NOMO-1 treated with DMSO at 0.1 percent for 48 hours (cell line): Measurements from ENCODE around the gene NANS.

Source experiments
- DNase-seq: peaks from one replicate; lab custom pipeline; 2025; ENCODE audit not compliant: unreplicated experiment; lab: John Stamatoyannopoulos, UW

The NANS gene

GRCh38 chr9:98038958-98039357, 17.6 kb upstream of the NANS start:
- DNase-seq: no peak

GRCh38 chr9:98039607-98040017, 16.9 kb upstream of the NANS start:
- DNase-seq: no peak

GRCh38 chr9:98040212-98040611, 16.3 kb upstream of the NANS start:
- no peak for DNase-seq

GRCh38 chr9:98043915-98044314, 12.6 kb upstream of the NANS start:
- no peak for DNase-seq

DNA sequence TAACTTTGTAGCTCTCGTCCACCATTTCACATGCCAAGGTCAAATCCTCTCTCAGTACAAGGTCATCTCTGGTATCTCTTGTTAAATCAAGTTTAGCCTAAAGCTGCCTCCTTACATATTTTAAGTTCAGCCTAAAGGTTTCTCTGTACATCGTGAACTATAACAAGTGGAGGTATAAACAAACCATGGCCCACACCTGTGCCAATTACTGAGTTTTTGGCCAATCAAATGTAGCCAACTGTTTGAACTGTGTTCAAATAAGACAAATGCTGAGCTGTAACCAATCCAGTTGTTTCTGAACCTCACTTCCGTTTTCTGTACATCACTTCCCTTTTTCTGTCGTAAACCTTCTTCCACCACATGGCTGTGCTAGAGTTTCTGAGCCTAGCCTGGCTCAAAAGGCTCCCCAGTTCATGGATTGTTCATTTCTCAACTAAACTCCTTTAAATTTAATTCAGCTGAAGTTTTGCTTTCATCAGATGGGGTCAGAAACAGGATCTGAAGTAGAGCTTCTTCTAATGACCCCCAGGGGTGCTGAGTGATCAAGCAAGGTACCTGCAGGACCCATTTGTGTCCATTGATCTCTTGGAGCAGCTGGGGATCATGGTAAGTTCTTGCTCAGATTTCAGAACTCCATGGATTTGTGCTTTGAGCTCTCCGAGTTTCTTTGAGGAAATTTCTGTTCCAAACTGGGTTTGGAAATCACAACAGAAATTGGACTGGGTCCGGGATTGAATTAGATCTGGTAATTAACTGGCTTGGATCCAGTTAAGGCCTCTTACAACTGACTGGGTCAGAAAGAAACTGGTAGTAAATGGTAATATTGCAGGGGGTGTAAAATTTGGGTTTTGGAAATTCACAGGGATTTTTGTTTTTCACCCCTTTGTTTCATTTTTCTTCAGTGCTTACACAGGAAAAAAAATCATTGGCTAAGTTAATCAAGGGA, 11.0 kb upstream of the NANS start:
- DNase-seq: peak; percentile 97

DNA sequence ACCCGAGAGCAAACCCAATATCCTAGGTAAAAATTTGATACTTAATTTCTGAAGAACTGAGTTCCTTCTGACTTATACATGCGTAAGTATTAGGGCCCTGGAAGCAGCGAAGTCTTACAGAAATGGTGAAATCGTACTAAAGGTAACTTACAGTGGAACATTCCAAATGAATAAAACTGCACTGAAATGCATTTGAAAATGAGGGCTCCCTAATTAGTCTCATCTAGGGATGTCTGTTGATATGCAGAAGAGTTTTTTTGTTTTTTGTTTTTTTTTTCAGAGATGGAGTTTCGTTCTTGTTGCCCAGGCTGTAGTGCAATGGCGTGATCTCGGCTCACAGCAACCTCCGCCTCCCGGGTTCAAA, 10.4 kb upstream of the NANS start:
- DNase-seq: no peak

- no peak for DNase-seq
Observed at GRCh38 chr9:98047002-98047401, 9.5 kb upstream of the NANS start.

- no peak for DNase-seq
Observed at GRCh38 chr9:98049288-98050072, 7.1 kb upstream of the NANS start.

DNA sequence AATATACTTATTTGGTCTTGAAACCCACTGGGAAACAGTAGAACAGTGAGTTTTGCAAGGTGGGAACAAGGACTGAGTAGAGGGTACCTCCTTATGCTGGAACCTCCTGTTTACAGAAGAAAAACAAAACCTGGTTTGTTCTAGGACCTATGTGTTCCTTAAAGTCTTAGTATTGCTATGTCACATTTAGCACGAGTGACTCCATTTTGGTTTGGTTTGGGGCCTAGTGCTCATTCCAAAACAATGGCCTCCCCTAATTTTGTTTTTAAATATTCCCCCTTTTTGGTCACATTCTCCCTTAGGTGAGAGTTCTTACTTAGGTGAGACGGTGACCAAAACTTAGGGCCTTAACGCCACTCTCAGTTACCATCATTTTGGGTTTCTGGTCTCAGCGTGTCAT, 6.2 kb upstream of the NANS start:
- DNase-seq: no peak

DNA sequence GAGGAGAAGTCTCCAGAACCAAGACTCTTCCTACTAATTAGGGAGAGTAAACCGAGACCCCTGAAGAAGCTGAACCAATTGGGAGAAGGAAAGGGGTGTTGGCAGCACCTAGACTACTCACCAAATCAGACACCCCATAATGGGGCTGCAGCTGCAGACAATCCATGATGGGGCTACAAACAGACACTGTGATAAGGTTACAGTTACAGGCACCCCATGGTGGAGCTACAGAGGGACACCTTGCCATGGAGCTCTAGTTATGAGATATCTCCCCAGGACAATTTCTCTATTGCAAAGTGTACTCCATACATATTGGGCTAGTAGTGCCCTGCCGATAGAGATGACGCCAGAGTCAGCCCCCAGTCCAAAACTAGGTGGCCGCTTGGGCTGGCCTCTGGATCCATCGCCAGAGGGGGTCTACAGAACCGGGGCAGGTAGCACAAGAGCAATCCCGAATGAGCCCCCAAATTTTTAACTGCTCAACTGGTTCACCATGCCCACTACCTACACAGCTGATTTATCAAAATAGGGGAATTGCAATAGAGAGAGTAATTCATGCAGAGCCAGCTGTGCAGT, 2.1 kb upstream of the NANS start:
- DNase-seq: no peak

DNA sequence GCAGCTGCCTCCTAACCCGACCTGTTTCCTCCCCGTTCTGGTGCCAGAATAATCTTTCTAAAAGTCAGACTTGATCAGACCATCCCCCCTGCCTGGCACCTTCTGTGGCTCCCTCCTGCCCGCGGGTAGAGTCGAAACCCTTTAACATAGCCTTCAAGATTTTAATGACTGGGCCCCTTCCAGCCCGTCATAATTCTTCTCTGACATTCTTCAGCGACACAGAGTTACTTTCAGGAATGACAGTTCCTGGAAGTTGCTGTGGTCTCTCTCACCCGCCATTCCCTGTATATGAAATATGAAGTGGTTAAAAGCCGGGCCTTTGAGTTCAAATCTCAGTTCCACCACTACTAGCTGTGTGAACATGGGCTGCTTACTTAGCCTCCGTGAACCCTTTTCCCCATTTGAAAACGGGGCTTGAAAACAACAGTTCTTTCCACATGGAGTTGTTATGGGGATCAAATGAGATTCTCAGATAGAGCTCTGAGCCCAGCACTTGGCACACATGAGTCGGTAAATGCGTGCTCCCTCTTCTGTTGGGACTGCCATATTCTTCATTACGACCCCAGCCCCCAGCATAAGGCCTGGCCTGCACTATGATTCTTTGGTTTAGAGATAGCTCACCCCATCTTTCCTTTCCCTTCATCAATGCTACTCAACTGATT, 737 bp downstream of the NANS start:
- DNase-seq: no peak

GRCh38 chr9:98062161-98062560, 5.6 kb downstream of the NANS start:
- no peak for DNase-seq

GRCh38 chr9:98064623-98065392, 8.3 kb downstream of the NANS start:
- DNase-seq: no peak

DNA sequence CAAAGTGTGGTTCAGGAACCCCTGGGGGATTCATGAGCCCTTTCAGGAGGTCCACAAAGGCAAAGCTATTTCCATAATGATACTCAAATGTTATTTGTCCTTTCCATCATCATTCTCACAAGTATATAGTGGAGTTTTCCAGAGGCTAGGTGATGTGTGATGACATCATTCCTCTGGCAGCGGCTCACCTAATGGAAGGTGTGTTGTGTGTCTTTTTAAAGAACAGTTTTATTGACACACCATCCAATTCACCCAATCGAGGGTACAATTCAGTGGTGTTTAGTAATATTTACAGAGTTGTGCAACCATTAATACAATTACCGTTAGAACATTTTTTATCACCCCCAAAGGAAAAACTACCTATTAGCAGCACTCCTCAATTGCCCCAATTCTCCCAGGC, 9.7 kb downstream of the NANS start:
- no peak for DNase-seq

GRCh38 chr9:98067184-98067583, 10.7 kb downstream of the NANS start:
- no peak for DNase-seq

DNA sequence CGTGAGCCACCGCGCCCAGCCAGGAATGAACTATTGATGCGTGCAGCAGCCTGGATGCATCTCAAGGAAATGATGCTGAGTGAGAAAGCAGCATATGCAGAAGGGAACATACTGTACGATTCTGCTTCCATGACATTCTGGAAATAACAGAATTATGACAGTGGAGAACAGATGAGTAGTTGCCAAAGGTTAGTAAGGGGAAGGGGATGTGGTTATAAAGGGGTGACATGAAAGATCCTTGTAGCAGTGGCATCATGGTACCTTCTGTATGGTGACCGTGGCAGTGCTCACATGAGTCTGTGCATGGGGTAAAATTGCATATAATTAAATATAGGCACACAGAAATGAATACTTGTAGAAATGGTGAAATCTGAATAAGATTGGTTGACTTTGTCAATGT, 13.0 kb downstream of the NANS start:
- DNase-seq: no peak

DNA sequence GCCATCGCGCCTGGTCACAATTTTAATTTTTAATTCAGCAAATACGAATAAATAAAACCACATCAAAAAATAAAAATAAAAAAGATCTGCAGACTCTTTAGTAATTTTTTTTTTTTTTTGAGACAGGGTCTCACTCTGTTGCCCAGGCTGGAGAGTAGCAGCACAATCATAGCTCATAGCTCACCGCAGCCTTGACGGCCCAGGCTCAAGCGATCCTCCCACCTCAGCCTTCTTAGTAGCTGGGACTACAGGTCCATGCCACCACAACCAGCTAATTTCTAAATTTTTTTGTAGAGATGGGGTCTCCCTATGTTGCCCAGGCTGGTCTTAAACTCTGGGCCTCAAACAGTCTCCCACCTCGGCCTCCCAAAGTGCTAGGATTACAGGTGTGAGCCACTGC, 14.2 kb downstream of the NANS start:
- DNase-seq: no peak

GRCh38 chr9:98071737-98072136, 15.2 kb downstream of the NANS start:
- DNase-seq: no peak

DNA sequence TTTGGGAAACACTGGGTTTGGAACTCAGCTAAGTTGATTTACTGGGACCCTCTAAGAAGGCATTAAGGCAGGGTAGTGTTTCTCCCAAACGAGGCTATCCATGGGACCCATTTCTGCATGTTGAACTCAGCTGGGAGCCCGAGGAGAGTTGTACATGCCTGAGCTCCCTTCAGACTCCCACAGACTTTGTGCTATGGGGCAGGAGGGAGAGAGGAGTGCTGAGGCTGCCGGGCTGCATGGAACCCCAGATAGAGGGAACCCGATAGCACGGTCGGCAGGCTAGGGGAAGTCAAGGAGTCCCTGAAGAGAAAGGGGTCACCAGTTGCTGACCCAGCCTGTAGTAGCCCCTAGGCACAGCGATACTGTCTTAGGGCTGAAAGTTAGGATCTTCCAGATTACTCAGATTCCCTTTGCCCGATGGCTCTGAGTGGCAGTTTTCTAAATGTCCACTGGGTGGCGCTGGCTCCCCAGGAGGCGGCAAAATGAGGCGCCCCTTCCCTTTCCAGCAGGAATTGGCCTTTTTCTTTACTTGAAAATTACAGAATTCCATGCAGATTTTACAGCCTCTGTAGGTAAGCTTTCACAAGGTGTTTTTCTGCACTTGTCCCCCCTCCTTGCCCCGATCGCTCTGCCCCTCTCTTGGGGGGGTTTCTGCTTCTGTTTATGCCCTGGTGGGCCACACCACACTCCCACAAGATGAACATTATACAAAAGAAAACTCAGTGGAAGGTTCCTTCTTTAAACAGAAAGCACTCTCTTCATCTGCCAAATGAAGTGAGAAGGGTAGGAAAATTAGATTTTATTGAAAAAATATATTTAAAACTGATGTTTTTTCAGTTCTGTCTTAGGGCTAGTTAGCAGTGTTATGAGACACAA, 17.8 kb downstream of the NANS start:
- peak; percentile 27 for DNase-seq
